Stimulated activated CD8-positive, alpha-beta memory T cell treated with anti-CD3 and anti-CD28 coated beads, Interleukin-15, amount 100 ng/mL, for 1 hour (primary cell): ENCODE results near the gene PLD4.
"Not testable (repeated sequence)": the region's sequence is repeated elsewhere in the genome, so short reads cannot be mapped to it uniquely, and the experiment has no call there.

ENCODE experiments used
- DNase-seq: peaks from one replicate; pipeline ENCODE4 v3.0.0-alpha.2; 2020; ENCODE audit warnings: low read depth

The PLD4 gene

DNA sequence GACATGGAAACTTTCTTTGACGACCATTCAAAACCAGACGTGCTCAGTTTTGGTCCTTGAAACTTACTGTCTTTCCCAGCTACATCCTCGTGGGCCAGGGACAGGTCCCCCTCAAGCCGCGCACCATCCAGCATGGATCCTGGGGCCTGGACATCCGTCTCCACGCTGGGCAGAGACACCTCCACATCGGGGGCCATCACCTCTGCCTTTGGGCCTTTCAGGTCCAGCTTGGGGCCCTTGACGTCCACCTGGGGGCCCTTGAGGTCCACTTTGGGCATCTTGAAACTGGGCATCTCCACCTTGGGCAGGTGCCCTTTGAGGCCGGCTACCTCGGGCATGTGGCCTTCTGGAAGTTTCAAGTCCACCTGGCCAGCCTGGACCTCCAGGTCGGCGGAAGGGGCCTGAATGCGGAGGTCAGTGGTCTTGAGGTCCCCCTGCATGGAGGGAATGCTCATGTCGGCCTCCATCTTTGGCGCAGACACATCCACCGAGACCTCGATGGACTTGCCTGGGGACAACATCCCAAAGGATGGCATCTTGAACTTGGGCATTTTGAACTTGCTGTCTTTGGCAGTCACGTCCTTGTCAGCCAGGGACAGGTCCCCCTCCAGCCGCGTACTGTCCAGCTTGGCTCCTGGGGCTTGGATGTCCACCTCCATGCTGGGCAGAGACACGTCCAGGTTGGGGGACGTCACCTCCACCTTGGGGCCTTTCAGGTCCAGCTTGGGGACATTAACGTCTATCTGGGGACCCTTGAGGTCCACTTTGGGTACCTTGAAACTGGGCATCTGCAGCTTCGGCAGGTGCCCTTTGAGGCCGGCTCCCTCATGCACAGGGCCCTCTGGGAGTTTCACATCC lies 17.1 kb downstream of the PLD4 start:
- DNase-seq, result no peak

DNA sequence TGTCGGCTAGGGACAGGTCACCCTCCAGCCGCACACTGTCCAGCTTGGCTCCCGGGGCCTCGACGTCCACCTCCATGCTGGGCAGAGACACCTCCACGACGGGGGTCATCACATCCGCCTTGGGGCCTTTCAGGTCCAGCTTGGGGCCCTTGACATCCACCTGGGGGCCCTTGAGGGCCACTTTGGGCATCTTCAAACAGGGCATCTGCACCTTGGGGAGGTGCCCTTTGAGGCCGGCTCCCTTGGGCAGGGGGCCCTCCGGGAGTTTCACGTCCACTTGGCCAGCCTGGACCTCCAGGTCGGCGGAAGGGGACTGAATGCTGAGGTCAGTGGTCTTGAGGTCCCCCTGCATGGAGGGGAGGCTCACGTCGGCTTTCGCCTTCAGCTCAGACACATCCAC lies 17.9 kb downstream of the PLD4 start:
- DNase-seq, result no peak

DNA sequence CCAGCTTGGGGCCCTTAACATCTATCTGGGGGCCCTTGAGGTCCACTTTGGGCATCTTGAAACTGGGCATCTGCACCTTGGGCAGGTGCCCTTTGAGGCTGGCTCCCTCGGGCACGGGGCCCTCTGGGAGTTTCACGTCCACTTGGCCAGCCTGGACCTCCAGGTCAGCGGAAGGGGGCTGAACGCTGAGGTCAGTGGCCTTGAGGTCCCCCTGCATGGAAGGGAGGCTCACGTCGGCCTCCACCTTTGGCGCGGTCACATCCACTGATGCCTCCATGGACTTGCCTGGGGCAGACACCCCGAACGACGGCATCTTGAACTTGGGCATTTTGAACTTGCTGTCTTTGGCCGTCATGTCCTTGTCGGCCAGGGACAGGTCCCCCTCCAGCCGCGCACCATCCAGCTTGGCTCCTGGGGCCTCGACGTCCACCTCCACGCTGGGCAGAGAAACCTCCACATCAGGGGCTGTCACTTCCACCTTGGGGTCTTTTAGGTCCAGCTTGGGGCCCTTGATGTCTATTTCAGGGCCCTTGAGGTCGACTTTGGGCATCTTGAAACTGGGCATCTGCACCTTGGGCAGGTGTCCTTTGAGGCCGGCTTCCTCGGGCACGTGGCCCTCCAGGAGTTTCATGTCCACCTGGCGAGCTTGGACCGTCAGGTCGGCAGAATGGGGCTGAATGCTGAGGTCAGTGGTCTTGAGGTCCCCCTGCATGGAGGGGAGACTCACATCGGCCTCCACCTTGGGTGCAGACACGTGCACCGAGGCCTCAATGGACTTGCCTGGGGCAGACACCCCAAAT lies 18.7 kb downstream of the PLD4 start:
- not testable (repeated sequence) for DNase-seq

DNA sequence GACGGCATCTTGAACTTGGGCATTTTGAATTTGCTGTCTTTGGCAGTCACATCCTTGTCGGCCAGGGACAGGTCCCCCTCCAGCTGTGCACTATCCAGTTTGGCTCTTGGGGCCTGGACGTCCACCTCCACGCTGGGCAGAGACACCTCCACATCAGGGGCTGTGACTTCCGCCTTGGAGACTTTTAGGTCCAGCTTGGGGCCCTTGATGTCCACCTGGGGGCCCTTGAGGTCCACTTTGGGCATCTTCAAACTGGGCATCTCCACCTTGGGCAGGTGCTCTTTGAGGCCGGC lies 19.3 kb downstream of the PLD4 start:
- not testable (repeated sequence) for DNase-seq

DNA sequence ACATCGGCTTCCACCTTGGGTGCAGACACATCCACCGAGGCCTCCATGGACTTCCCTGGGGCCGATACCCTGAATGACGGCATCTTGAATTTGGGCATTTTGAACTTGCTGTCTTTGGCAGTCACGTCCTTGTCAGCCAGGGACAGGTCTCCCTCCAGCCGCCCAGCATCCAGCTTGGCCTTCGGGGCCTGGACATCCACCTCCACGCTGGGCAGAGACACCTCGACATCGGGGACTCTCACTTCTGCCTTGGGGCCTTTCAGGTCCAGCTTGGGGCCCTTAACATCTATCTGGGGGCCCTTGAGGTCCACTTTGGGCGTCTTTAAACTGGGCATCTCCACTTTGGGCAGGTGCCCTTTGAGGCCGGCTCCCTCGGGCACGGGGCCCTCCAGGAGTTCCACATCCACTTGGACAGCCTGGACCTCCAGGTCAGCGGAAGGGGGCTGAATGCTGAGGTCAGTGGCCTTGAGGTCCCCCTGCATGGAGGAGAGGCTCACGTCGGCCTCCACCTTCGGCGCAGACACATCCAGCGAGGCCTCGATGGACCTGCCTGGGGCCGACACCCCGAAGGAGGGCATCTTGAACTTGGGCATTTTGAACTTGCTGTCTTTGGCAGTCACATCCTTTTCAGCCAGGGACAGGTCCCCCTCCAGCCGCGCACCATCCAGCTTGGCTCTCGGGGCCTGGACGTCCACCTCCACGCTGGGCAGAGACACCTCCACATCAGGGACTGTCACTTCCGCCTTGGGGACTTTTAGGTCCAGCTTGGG lies 19.9 kb downstream of the PLD4 start:
- not testable (repeated sequence) for DNase-seq

DNA sequence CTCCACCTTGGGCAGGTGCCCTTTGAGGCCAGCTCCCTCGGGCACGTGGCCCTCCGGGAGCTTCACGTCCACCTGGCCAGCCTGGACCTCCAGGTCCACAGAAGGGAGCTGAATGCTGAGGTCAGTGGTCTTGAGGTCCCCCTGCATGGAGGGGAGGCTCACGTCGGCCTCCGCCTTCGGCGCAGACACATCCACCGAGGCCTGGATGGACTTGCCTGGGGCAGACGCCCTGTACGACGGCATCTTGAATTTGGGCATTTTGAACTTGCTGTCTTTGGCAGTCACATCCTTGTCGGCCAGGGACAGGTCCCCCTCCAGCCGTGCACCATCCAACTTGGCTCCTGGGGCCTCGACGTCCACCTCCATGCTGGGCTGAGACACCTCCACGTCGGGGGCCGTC lies 20.6 kb downstream of the PLD4 start:
- not testable (repeated sequence) for DNase-seq

DNA sequence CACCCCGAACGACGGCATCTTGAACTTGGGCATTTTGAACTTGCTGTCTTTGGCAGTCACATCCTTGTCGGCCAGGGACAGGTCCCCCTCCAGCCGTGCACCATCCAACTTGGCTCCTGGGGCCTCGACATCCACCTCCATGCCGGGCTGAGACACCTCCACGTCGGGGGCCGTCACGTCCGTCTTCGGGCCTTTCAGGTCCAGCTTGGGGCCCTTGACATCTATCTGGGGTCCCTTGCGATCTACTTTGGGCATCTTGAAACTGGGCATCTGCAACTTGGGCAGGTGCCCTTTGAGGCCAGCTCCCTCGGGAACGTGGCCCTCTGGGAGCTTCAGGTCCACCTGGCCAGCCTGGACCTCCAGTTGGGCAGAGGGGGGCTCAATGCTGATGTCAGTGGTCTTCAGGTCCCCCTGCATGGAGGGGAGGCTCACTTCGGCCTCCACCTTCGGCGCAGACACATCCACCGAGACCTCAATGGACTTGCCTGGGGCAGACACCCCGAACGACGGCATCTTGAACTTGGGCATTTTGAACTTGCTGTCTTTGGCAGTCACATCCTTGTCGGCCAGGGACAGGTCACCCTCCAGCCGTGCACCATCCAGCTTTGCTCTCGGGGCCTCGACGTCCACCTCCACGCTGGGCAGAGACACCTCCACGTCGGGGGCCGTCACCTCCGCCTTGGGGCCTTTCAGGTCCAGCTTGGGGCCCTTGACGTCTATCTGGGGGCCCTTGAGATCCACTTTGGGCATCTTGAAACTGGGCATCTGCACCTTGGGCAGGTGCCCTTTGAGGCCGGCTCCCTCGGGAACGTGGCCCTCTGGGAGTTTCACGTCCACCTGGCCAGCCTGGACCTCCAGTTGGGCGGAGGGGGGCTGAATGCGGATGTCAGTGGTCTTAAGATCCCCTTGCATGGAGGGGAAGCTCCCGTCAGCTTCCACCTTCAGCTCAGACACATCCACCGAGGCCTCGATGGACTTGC lies 21.6 kb downstream of the PLD4 start:
- DNase-seq, result not testable (repeated sequence)

DNA sequence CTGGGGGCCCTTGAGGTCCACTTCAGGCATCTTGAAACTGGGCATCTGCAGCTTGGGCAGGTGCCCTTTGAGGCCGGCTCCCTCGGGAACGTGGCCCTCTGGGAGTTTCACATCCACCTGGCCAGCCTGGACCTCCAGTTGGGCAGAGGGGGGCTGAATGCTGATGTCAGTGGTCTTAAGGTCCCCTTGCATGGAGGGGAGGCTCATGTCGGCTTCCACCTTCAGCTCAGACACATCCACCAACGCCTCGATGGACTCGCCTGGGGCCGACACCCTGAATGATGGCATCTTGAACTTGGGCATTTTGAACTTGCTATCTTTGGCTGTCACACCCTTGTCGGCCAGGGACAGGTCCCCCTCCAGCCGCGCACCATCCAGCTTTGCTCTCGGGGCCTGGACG lies 22.5 kb downstream of the PLD4 start:
- DNase-seq, result not testable (repeated sequence)

DNA sequence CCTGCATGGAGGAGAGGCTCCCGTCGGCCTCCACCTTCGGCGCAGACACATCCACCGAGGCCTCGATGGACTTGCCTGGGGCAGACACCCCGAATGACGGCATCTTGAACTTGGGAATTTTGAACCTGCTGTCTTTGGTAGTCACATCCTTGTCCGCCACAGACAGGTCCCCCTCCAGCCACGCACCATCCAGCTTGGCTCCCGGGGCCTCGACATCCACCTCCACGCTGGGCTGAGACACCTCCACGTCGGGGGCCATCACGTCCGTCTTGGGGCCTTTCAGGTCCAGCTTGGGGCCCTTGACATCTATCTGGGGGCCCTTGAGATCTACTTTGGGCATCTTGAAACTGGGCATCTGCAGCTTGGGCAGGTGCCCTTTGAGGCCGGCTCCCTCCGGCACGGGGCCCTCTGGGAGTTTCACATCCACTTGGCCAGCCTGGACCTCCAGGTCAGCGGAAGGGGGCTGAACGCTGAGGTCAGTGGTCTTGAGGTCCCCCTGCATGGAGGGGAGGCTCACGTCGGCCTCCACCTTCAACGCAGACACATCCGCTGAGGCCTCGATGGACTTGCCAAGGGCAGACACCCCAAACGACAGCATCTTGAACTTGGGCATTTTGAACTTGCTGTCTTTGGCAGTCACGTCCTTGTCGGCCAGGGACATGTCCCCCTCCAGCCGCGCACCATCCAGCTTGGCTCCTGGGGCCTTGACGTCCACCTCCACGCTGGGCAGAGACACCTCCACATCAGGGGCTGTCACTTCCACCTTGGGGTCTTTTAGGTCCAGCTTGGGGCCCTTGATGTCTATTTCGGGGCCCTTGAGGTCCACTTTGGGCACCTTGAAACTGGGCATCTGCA lies 23.4 kb downstream of the PLD4 start:
- not testable (repeated sequence) for DNase-seq

DNA sequence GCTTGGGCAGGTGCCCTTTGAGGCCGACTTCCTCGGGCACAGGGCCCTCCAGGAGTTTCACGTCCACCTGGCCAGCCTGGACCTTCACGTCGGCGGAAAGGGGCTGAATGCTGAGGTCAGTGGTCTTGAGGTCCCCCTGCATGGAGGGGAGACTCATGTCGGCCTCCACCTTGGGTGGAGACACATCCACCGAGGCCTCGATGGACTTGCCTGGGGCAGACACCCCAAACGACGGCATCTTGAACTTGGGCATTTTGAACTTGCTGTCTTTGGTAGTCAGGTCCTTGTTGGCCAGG lies 24.0 kb downstream of the PLD4 start:
- no peak for DNase-seq

DNA sequence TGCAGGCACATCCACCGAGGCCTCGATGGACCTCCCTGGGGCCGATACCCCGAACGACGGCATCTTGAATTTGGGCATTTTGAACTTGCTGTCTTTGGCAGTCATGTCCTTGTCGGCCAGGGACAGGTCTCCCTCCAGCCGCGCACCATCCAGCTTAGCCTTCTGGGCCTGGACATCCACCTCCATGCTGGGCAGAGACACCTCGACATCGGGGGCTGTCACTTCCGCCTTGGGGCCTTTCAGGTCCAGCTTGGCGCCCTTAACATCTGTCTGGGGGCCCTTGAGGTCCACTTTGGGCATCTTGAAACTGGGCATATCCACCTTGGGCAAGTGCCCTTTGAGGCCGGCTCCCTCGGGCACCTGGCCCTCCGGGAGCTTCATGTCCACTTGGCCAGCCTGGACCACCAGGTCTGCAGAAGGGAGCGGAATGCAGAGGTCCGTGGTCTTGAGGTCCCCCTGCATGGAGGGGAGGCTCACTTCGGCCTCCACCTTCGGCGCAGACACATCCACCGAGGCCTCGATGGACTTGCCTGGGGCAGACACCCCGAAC lies 24.8 kb downstream of the PLD4 start:
- DNase-seq, result not testable (repeated sequence)

DNA sequence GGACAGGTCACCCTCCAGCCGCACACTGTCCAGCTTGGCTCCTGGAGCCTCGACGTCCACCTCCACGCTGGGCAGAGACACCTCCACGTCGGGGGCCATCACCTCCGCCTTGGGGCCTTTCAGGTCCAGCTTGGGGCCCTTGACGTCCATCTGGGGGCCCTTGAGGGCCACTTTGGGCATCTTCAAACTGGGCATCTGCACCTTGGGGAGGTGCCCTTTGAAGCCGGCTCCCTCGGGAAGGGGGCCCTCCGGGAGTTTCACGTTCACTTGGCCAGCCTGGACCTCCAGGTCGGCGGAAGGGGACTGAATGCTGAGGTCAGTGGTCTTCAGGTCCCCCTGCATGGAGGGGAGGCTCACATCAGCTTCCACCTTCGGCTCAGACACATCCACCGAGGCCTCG lies 25.3 kb downstream of the PLD4 start:
- DNase-seq, result no peak

DNA sequence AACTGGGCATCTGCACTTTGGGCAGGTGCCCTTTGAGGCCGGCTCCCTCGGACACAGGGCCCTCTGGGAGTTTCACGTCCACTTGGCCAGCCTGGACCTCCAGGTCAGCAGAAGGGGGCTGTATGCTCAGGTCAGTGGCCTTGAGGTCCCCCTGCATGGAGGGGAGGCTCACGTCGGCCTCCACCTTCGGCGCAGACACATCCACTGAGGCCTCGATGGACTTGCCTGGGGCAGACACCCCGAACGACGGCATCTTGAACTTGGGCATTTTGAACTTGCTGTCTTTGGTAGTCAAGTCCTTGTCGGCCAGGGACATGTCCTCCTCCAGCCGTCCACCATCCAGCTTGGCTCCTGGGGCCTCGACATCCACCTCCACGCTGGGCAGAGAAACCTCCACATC lies 26.0 kb downstream of the PLD4 start:
- DNase-seq, result not testable (repeated sequence)

DNA sequence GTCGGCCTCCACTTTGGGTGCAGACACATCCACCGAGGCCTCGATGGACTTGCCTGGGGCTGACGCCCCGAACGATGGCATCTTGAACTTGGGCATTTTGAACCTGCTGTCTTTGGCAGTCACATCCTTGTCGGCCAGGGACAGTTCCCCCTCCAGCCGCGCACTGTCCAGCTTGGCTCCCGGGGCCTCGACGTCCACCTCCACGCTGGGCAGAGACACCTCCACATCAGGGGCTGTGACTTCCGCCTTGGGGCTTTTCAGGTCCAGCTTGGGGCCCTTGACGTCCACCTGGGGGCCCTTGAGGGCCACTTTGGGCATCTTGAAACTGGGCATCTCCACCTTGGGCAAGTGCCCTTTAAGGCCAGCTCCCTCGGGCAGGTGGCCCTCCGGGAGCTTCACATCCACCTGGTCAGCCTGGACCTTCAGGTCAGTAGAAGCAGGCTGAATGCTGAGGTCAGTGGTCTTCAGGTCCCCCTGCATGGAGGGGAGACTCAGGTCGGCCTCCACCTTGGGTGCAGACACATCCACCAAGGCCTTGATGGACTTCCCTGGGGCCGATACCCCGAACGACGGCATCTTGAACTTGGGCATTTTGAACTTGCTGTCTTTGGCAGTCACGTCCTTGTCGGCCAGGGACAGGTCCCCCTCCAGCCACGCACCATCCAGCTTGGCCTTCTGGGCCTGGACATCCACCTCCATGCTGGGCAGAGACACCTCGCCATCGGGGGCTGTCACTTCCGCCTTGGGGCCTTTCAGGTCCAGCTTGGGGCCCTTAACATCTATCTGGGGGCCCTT lies 27.4 kb downstream of the PLD4 start:
- DNase-seq, result not testable (repeated sequence)

DNA sequence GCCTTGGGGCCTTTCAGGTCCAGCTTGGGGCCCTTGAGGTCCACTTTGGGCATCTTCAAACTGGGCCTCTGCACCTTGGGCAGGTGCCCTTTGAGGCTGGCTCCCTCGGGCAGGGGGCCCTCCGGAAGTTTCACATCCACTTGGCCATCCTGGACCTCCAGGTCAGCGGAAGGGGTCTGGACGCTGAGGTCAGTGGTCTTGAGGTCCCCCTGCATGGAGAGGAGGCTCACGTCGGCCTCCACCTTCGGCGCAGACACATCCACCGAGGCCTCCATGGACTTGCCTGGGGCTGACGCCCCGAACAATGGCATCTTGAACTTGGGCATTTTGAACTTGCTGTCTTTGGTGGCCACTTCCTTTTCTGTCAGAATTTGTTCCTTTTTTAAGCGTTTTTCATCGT lies 28.4 kb downstream of the PLD4 start:
- no peak for DNase-seq

DNA sequence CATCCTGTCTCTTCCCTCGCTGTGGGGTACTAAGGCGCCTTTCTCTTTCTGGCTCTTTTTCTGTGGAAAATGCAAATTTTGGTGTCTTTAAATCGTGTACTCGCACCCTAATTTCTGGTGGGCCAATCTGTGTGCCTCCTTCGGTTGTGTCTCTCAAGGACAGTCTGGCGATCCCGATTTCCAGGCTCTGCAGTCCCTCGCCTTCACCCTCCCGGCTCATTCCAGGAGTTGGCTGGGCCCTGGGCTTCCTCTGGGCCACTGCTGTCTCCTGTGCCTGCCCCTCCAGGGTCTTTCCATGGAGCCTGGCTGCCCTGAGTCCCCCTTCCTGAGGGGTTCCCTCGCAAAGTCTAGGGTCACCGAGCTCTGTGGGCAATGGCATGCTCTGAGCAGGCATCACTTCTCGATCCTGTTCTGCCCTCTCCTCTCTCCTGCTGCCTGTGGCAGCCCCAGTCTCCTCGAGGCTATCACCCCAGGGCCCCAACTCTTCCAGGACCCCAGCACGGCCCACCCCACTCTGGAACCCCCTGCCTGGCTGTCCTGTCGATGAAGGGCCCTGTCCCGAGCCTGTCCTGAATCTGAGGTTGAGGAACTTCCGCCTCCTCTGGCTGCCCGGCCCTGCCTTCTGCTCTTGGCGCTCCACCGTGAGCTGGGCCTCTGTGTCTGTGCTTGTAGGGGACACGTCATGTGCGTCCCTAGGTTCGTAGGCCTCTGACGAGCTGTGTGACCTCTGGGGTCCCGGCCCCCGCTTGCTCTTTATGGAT lies 29.4 kb downstream of the PLD4 start:
- DNase-seq, result no peak

DNA sequence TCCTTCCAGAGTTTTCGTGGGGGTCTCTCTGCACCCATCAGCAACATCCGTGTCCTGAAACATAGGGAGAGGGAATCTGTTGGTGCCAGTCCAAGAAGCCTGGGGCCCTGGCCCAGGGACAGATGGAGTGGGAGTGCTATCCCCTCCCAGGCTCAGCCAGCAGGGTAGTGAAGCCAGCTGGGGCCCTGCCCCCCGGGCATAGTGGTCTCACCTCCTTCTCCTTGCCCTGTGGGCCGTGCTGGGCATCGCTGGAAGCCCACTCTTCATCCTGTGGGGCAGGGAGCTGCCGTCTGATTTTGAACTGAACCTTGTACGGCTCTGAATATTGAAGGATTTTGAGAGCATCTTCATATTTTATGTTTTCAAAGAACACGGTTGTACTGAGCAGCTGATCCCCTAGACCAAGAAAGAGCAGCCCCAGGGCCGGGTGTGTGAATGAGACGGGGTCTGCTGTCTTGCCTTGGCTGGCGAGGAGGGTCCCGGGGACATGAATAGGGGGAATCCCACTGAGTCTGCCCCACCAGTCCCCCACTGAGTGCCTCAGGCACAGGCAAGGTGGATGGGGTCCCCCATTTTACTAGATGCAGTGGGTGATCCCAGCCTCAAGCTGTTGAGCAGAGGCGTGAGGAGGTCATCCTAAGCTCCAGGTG lies 30.2 kb downstream of the PLD4 start:
- DNase-seq, result no peak

DNA sequence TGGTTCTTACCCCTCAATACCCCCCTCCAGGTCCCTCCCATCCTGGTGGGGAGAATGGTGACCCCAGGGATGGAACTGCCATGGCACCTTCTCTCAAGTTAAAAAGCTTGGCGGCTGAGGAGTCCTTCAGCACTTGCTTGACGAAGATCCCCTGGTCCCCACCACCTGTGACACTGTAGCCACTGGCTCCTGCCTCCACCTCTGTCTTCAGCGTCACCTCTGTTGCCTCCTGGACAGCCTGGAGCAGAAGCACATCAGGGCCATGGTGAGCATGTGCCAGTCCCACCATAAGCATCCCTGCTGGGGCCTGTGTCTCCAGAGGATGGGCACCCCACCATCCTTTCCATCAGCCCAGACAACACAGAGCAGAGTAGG lies 30.7 kb downstream of the PLD4 start:
- DNase-seq, result no peak
